Measurements from ENCODE around the gene CEACAM7. TPM values are rescaled to one million over a fixed set of nuclear protein-coding genes. Genes with fewer than 3 reads are reported as not detected.
A peak's percentile ranks its signal among the peaks of the same experiment; 100 is the strongest.

The CEACAM7 gene
- total RNA-seq, 1 donor from 2014 or later = not detected

GRCh38 chr19:41699231-41699967 is 11.3 kb upstream of the CEACAM7 start:
- Histone ChIP-seq H3K4me3 (no peak overlapping the region), H3K27me3 (ENCODE audit: low read depth) (peaks cover 9% of the 10 kb centered on the region), H3K27ac (no peak overlapping the region), H3K9me3 (no peaks in the 10 kb centered on the region), H3K4me1 (no peaks in the 10 kb centered on the region), H3K36me3 (no peaks in the 10 kb centered on the region)
- ATAC-seq (no peak), DNase-seq (no peak)
- TF ChIP-seq CTCF (IDR thresholded peaks at IDR 0.05) = no peak
- intact Hi-C loops (cut with DNase I) = no loop called here

- Histone ChIP-seq H3K27me3 (ENCODE audit: low read depth) (peaks cover 3% of the 10 kb centered on the region), H3K4me1 (no peaks in the 10 kb centered on the region), H3K4me3 (no peak overlapping the region), H3K9me3 (no peaks in the 10 kb centered on the region), H3K36me3 (no peaks in the 10 kb centered on the region), H3K27ac (no peak overlapping the region)
- no peak for TF ChIP-seq CTCF (IDR thresholded peaks at IDR 0.05)
- DNase-seq (no peak), ATAC-seq (peak in 1 of 2 donors; percentile 43)
- intact Hi-C loops (cut with DNase I) = no loop called here
Observed at GRCh38 chr19:41698746-41699230, 10.7 kb upstream of the CEACAM7 start.

- TF ChIP-seq CTCF (IDR thresholded peaks at IDR 0.05) = no peak
Observed at GRCh38 chr19:41697198-41697855, 9.3 kb upstream of the CEACAM7 start.

GRCh38 chr19:41696402-41697197 is 8.5 kb upstream of the CEACAM7 start:
- Histone ChIP-seq H3K4me3 (no peak overlapping the region), H3K4me1 (no peaks in the 10 kb centered on the region), H3K27me3 (ENCODE audit: low read depth) (no peaks in the 10 kb centered on the region), H3K9me3 (peaks cover 7% of the 10 kb centered on the region), H3K36me3 (no peaks in the 10 kb centered on the region), H3K27ac (no peak overlapping the region)
- intact Hi-C loops (cut with DNase I) = no loop called here
- ATAC-seq = no peak
- no peak for DNase-seq
- TF ChIP-seq CTCF (IDR thresholded peaks at IDR 0.05) = no peak

More at GRCh38 chr19:41697198-41697855, 9.3 kb upstream of the CEACAM7 start:
- intact Hi-C loops (cut with DNase I) = no loop called here
- H3K27ac ChIP-seq = no peak overlapping the region
- H3K27me3 ChIP-seq (ENCODE audit: low read depth) = no peaks in the 10 kb centered on the region
- H3K9me3 ChIP-seq = peaks cover 6% of the 10 kb centered on the region
- no peak for ATAC-seq
- no peak for DNase-seq
- H3K4me1 ChIP-seq = no peaks in the 10 kb centered on the region
- no peaks in the 10 kb centered on the region for H3K36me3 ChIP-seq
- H3K4me3 ChIP-seq = no peak overlapping the region

- H3K27me3 ChIP-seq (ENCODE audit: low read depth) = no peaks in the 10 kb centered on the region
Observed at GRCh38 chr19:41695745-41696144, 7.7 kb upstream of the CEACAM7 start.

More at GRCh38 chr19:41695745-41696144, 7.7 kb upstream of the CEACAM7 start:
- Histone ChIP-seq H3K4me1 (no peaks in the 10 kb centered on the region), H3K9me3 (peaks cover 7% of the 10 kb centered on the region), H3K27ac (no peak overlapping the region), H3K36me3 (no peaks in the 10 kb centered on the region), H3K4me3 (no peak overlapping the region)
- TF ChIP-seq CTCF (IDR thresholded peaks at IDR 0.05) = no peak
- ATAC-seq (no peak), DNase-seq (no peak)
- intact Hi-C loops (cut with DNase I) = no loop called here

All from lower lobe of right lung (tissue), 2 donors.